Measurements from ENCODE around the gene KIAA1217.
A peak's percentile ranks its signal among the peaks of the same experiment; 100 is the strongest.

Gene KIAA1217

DNA sequence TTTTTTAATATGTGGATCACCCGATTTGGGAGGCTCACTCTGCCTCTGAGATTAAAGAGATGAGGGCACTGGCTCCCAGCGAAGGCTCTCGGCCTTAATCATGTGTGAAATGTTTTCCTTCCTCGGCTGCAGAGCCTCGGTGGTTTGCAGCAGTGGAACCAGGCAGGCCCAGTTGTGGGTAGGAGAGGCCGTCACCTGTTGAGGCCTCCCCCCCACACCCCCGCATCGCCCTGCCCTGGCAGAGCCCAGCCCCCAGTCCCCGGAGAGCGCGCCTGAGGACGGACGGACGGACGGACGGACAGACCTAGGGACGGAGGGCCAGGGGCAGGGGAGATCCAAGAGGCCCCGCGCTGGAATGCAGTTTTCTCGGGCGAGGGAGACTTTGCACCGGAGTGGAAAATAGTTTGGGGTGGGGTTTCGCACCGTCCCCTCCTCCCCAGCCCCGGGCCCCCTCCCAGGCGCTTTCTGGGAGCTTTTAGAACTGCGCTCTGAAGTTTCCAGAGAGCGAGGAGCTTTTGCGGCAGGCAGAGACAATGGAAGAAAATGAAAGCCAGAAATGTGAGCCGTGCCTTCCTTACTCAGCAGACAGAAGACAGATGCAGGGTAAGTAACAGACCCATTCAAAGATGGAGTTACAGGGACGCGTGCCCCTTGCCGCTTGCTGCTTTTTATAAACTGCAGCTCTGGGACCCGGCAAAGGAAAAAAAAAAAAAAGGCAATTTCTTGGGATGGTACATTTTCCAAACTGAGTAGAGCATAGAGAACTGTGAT lies at the start of gene KIAA1217:
Gene KIAA1217 (plus strand): TSS at position 478 of the 771 bp plus-strand sequence. CDS start 56 bp downstream, at position 534.
- peak; percentile 11 for DNase-seq

GRCh38 chr10:24162206-24162985 lies 46.5 kb upstream of the KIAA1217 start:
- DNase-seq = no peak

DNA sequence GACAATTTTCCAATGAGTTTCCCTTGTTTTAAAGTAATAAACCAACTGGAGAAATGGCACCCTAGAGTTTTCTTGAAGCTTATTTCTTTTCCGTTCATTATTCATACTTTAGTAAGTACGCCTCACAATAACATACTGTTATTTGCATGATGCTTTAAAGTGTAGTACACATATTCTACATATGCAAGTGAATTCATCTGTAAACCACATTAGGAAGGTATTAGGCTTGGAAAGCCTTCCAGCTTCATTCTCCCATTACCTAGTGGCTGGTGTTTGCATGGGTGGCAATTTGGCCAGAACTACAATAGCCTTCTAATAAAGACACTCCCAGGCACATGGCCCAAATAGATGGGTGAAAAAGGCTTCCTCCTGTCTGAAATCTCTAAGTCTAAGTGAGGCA lies 45.5 kb upstream of the KIAA1217 start:
- no peak for DNase-seq

- no peak for DNase-seq
Observed at GRCh38 chr10:24168258-24169170, 40.4 kb upstream of the KIAA1217 start.

- DNase-seq = no peak
Observed at GRCh38 chr10:24170199-24170598, 38.7 kb upstream of the KIAA1217 start.

- DNase-seq = no peak
Observed at GRCh38 chr10:24172909-24173308, 36.0 kb upstream of the KIAA1217 start.

DNA sequence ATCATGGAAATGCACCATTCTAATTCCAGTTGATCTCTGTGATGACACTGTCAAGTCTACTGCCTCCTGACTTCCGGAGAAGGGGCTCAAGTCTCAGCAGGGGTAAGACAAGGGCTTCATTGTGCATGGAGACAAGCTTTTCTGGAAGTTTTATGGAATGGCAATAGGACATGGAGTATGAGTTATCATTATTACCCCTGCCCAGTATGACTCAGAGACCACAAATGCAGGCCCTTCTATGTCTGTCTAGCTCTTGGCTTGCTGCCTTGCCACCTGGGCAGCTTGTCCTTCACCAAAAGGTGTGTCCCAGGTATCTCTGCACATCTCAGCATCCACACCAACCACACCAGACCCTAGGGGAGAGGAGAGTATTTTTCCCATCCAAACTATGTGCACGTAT lies 34.9 kb upstream of the KIAA1217 start:
- DNase-seq = no peak

DNA sequence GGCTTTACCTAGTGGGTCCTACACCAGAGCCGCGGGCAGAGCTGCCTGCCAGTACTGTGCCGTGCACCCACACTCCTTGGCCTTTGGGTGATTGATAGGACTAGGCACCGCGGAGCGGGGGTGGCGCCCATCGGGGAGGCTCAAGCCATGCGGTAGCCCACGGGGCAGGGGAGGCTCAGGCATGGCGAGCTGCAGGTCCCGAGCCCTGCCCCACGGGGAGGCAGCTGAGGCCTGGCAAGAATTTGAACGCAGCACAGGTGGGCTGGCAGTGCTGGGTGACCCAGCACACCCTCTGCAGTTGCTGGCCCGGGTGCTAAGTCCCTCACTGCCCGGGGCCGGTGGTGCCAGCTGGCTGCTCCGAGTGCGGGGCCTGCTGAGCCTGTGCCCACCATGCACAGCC lies 32.3 kb upstream of the KIAA1217 start:
- DNase-seq = no peak

DNA sequence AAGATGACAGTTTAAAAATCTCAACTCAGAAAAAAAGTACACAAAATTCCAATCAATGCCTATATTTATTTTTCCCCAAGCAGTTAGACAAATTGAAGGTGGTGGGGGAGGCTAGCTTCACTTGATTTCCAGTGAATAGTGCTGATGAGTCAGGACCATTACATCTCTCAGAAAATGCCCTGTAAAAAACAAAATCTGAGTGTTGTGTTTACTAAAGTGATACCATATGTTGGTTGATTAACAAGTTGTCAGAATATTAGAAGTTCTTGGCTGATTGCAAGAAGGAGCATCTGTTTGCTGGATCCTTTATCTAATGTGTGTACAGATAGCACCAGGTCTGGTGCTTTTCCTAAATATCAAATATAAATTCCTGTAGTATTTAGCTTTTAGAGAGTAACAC lies 31.3 kb upstream of the KIAA1217 start:
- no peak for DNase-seq

DNA sequence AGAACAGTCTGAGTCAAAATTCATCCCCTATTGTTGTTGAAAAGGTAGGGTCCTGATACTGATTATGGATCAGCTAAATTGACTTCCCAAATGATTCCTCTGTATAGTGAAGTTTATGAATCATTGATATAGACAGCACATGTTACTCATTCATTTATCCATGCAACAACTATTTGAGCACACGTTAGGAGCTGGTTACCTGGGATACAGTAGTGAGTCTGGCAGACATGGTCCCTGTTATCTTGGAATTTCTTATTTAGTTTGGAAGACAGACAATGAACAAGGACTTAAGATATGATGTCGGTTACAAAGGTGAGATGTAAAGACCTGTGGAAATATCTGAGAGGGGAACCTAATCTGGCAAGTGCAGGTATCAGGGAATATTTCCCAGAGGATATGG lies 28.0 kb upstream of the KIAA1217 start:
- no peak for DNase-seq

DNA sequence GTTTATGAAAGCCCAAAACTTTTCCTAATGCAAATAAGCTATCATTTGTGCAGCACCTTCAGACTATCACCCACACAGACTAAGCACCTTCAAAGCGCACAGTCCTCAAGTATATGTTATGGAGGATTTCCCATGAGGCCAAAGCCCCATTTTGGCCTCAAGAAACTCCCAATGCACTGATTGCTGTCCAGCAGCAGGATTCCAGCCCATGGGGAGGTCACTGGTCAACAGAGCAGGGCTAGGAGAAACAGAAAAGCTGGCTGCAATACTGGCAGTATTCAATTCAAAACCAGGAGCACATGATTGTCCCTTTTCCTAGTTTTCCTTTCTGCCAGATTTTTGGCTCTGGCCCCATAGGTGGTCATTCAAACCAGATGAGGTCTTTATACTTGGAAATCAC lies 24.5 kb upstream of the KIAA1217 start:
- no peak for DNase-seq

- no peak for DNase-seq
Observed at GRCh38 chr10:24193330-24193729, 15.6 kb upstream of the KIAA1217 start.

DNA sequence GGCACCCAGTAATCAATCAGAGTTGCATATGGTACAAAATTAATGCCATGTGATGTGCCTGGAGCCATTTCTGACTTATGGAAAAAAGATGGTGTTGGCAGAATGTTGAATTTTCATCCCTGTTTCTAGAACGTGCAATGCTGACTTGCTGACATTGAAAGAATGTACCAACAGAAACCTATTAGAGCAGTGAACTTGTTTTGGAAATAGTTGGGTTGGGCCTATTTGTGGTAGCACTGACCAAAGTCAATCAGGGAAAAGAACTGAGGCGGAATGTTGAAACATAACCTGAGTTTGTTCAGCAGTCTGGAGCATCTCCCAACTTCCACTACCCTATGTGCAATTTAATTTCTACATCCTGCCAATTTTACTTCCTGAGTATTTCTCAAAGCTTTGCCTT lies 11.7 kb upstream of the KIAA1217 start:
- DNase-seq = no peak

DNA sequence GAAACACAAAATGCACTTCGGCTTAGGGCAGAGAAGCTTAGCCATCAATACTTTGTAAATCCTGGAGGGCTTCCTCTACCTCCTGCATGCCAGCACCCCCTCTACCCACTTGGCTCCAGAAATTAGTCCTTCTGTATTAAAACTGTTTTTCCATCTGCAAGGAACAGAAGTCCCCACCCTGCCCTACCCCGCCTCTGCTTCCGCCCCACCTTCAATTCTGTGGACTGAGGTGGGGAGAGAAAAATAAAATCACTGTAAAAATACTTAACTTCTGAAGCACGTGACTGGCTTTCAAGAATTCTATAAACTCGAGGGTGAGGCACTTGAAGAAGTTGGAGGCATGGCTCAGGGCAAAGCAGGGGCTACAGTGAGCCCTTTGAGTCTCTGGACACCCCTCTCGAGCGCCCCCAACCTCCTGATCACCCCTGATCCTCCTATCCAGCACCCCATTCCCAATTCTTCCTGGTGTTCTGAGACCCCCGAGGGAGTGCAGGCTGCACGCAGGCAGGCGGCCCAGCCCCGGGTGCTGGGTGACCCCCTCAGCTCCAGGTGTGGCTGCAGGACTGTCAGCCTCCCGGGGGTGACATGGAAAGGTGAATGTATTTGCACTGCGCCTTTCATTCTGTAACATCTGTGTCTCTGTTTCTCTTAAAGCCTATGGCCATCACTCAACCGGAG lies 7.3 kb upstream of the KIAA1217 start:
- no peak for DNase-seq

DNA sequence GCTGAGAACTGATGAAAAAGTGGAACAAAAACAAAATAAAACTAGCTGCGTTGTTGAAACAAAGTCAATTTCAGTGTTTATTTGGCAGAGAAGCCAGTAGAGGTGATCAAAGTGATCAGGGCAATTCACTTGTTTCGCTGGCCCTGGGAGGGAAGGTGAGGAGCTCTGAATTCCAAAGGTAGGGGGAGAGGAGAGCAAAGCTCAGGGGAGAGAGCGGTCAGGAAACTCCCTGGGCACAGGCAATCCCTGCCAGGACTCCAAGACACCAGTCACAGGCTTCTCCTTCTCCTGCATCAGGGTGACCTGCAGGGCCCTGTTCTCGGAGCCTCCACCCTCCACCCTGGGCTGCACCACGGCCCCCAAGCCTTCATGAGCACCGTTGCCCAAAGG lies 6.8 kb upstream of the KIAA1217 start:
- DNase-seq = no peak

- no peak for DNase-seq
Observed at GRCh38 chr10:24205821-24206220, 3.1 kb upstream of the KIAA1217 start.

GRCh38 chr10:24206334-24206733 lies 2.6 kb upstream of the KIAA1217 start:
- no peak for DNase-seq

- no peak for DNase-seq
Observed at GRCh38 chr10:24206926-24207325, 2.0 kb upstream of the KIAA1217 start.

GRCh38 chr10:24207341-24207740 lies 1.6 kb upstream of the KIAA1217 start:
- DNase-seq = no peak

DNA sequence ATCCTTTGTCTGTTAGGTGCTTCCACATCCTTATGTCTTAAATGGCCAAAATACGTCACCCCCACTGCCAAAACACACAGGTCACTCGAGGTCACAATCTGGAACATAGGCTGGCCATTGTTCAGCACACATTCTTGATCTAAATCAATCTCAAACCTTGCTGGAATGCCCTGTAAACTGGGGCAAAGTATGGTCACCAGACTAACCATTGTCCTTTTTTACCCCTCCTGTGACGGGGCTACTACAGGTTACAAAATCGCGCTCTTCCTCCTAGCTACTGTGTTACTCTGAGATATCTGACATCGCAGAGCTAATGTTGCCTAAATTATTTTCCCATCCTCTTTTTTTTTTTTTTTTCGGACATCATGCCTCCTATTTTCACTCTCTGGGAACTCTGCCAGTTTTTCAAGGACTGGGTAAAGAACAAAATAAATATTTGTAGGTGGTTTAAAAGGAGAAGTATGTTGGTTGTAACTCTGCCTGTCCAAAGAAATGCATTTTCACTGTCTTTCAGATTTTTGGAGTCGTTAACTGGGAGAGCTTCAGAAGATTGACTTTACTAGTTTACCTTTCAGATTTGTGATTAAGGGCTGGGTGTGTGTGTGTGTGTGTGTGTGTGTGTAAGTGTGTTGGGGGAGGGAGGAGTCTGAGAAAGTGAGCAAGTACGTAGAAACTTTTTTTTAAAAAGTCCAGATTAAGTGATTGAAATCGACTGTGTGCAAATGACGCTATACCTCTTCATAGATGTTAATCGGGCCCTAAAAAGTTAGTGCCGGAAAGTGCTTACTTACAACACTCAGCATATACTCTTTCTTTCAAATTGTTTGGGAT lies 942 bp upstream of the KIAA1217 start:
- DNase-seq = no peak

GRCh38 chr10:24209432-24209771 lies 464 bp downstream of the KIAA1217 start:
- DNase-seq = peak; percentile 71

GRCh38 chr10:24209946-24210491 lies 1.1 kb downstream of the KIAA1217 start:
- DNase-seq = peak; percentile 72
